Measurements from ENCODE around the gene TMEM63B. TPM values are rescaled to one million over a fixed set of nuclear protein-coding genes. Genes with fewer than 3 reads are reported as not detected.

Gene TMEM63B
- total and polyA plus RNA-seq, 2 of the 8 experiments (the other 6 are each of a cell fraction or from before 2014, with no cell fraction given) = 61.1 to 96.8 TPM

DNA sequence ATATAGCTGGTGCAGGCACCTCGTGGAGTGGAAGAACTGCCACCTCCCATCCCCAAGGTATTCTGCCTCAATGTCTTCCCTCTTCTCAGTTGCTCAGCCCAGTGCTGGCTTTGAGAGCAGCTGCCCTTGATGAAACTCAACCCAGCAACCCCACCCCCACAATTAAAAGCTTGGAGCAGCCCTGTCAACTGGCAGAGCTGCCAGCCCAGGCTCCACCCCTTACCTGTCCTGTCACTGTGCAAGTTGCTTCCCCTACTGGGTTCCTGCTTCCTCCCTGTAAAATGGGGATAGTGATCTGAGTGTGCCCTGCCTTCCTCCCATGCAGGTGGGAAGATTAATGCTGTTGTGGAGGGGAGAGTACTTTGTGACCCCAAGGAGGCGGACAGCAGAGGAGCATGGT, 4.5 kb downstream of the TMEM63B start:
- Histone ChIP-seq H3K27ac (ENCODE audit: low read depth, low read length) (no peak overlapping the region), H4K8ac (ENCODE audit: extremely low read depth, insufficient read depth, low read length) (no peak overlapping the region), H2BK15ac (ENCODE audit: low read length) (no peak overlapping the region), H3K9ac (replicated peaks in 1 of 4; ENCODE audit: extremely low read depth in 1 of 4, low read depth in 3 of 4, low read length in 3 of 4) (no peak overlapping the region), H3K56ac (replicated peaks; ENCODE audit: insufficient read length, low read depth, low read length) (no peak overlapping the region), H3K9me3 (ENCODE audit: insufficient read depth in 2 of 2, low read depth in 1 of 2, low read length in 1 of 2) (no peaks in the 10 kb centered on the region), H2BK5ac (ENCODE audit: low read depth, low read length) (no peak overlapping the region), H3K36me3 (ENCODE audit: control insufficient read depth in 2 of 4, insufficient read depth in 4 of 4, low read length in 3 of 4) (peaks cover 0 to 3% (median 1%) of the 10 kb centered on the region in 4 experiments; a peak in 3 of 8 replicates), H4K91ac (replicated peaks; ENCODE audit: insufficient read length, low read length) (no peak overlapping the region), H3K79me2 (ENCODE audit: control insufficient read depth in 1 of 2, insufficient read depth in 2 of 2, low read length in 2 of 2) (peaks cover under 1 to 17% of the 10 kb centered on the region in 2 experiments; a peak in 3 of 4 replicates), H4K5ac (ENCODE audit: insufficient read length, low read depth, low read length) (no peak overlapping the region), H3K79me1 (ENCODE audit: low read depth, low read length) (peaks cover 7% of the 10 kb centered on the region), H3K14ac (ENCODE audit: insufficient read length) (no peak overlapping the region), H3K4me2 (ENCODE audit: insufficient read depth in 1 of 2, low read depth in 2 of 2, low read length in 2 of 2) (no peak overlapping the region), H2BK120ac (replicated peaks; ENCODE audit: low read depth, low read length) (no peak overlapping the region), H3K4ac (replicated peaks; ENCODE audit: insufficient read length, low read depth, low read length) (no peak overlapping the region), H2AFZ (ENCODE audit: low read length) (no peak overlapping the region), H4K20me1 (replicated peaks in 1 of 2; ENCODE audit: control insufficient read depth in 1 of 2, insufficient read depth in 2 of 2, low read length in 2 of 2) (peaks cover 10 to 18% of the 10 kb centered on the region in 2 experiments), H3K27me3 (replicated peaks in 1 of 4; ENCODE audit: control insufficient read depth in 3 of 4, extremely low read depth in 1 of 4, insufficient read depth in 3 of 4, low read length in 3 of 4) (no peaks in the 10 kb centered on the region), H3K4me3 (ENCODE audit: extremely low read depth in 1 of 4, insufficient read depth in 2 of 4, low read depth in 3 of 4, low read length in 4 of 4) (no peak overlapping the region), H3K23ac (ENCODE audit: insufficient read length) (no peak overlapping the region), H3K23me2 (ENCODE audit: low read depth, low read length) (peaks cover 5% of the 10 kb centered on the region; the same call in 1 of the 2 replicates), H3K4me1 (replicated peaks in 1 of 4; ENCODE audit: control insufficient read depth in 3 of 4, insufficient read depth in 4 of 4, low read length in 3 of 4) (peaks cover 8 to 19% (median 15%) of the 10 kb centered on the region in 4 experiments), H2AK5ac (ENCODE audit: low read depth, low read length) (no peak overlapping the region), H3K18ac (ENCODE audit: extremely low read depth, low read length) (no peak overlapping the region), H2BK12ac (ENCODE audit: low read depth, low read length) (no peak overlapping the region), H2BK20ac (ENCODE audit: low read length) (0 out of 2 replicates have a peak overlapping the region, but pooled peaks have one; percentile 72)
- ChIA-PET CTCF (ENCODE audit: partially characterized antibody) (interaction anchor here (0.7 to 11.1 kb wide), 19 partner anchors 10 to 1535 kb away, joined by 3 to 128 read pairs (median 5); partner anchors contain the start of gene SLC29A1), POLR2A (ENCODE audit: partially characterized antibody) (interaction anchor here (0.7 to 2.0 kb wide), 10 partner anchors 10 to 181 kb away, joined by 3 to 5 read pairs (median 4); partner anchors contain the start of gene AARS2)
- no peak for DNase-seq (ENCODE audit: low read depth in 1 of 2, low spot score in 2 of 2)
- TF ChIP-seq JUN (IDR thresholded peaks at IDR 0.05; ENCODE audit: low read depth, low read length) (no peak), KDM5A (IDR thresholded peaks at IDR 0.05; ENCODE audit: low read length) (no peak), CEBPB (IDR thresholded peaks at IDR 0.05; ENCODE audit: low read depth, low read length) (no peak), NRF1 (IDR thresholded peaks at IDR 0.05; ENCODE audit: low read depth, low read length) (no peak), SIX5 (IDR thresholded peaks at IDR 0.05; ENCODE audit: low read depth, low read length) (no peak)
- FAIRE-seq = no peak
- WGBS, 2 experiments (ENCODE audit: extremely low coverage in 1 of 2, insufficient coverage in 1 of 2, insufficient read length in 1 of 2, insufficient replicate concordance in 2 of 2, low coverage in 1 of 2, low lambda C conversion rate in 2 of 2, missing lambda C conversion rate in 1 of 2) = 71% methylated on average over 2 of the region's 2 CpGs; no CpG with 5 or more reads in 1 of the 2 experiments

Measured in H1 (cell line).